A673 (cell line): Measurements from ENCODE around the gene PTGDS. TPM values are rescaled to one million over a fixed set of nuclear protein-coding genes. Genes with fewer than 3 reads are reported as not detected.

ENCODE experiments used
- BruUV-seq: library from RNA; stranded (reverse); fragments of 400-500 nt; replicated peaks from 2 replicates; lab custom pipeline; 2021; lab: Mats Ljungman, UMichigan
- CTCF ChIA-PET: fragments of 300-600 bp; sonication (Branson Sonifier 250); formaldehyde crosslinking; loops from one replicate; lab custom pipeline; 2022; ENCODE audit warnings: antibody characterized with exemption; lab: Charles Lee
- POLR2A ChIA-PET: fragments of 300-600 bp; sonication (Branson Sonifier 250); formaldehyde crosslinking; loops from one replicate; lab custom pipeline; 2022; ENCODE audit warnings: antibody characterized with exemption; ENCODE audit not compliant: low non-redundant PET; lab: Charles Lee
- DNase-seq: peaks from one replicate; pipeline ENCODE4 v3.0.0-alpha.2; 2015; ENCODE audit warnings: low spot score
- H3K27ac ChIP-seq: fragments of 200-600 bp; sonication (generic); 2 replicates; pipeline ENCODE4 v1.5.1; 2016; ENCODE audit warnings: mixed run types, low read depth, mild to moderate bottlenecking, mixed read lengths, antibody characterized with exemption, low read length; ENCODE audit not compliant: poor library complexity, severe bottlenecking
- H3K27me3 ChIP-seq: fragments of 200-600 bp; sonication (generic); replicated peaks from 2 replicates; pipeline ENCODE4 v1.6.1; 2017; ENCODE audit warnings: mixed run types, low read depth, mild to moderate bottlenecking, mixed read lengths, antibody characterized with exemption, low read length; ENCODE audit not compliant: insufficient read depth, poor library complexity
- H3K36me3 ChIP-seq: fragments of 200-600 bp; sonication (generic); 2 replicates; pipeline ENCODE4 v1.6.1; 2016; ENCODE audit warnings: mixed run types, mild to moderate bottlenecking, mixed read lengths, antibody characterized with exemption, low read length; ENCODE audit not compliant: insufficient read depth, poor library complexity, severe bottlenecking
- H3K4me1 ChIP-seq: fragments of 200-600 bp; sonication (generic); 2 replicates; pipeline ENCODE4 v1.6.1; 2017; ENCODE audit warnings: mixed run types, mild to moderate bottlenecking, mixed read lengths, antibody characterized with exemption, low read length; ENCODE audit not compliant: insufficient read depth, poor library complexity, severe bottlenecking
- H3K4me3 ChIP-seq: fragments of 200-600 bp; sonication (generic); 2 replicates; pipeline ENCODE4 v1.5.1; 2016; ENCODE audit warnings: low read depth, mixed run types, mild to moderate bottlenecking, mixed read lengths, low read length; ENCODE audit not compliant: poor library complexity, severe bottlenecking
- H3K9me3 ChIP-seq: fragments of 200-600 bp; sonication (generic); 2 replicates; pipeline ENCODE4 v1.6.1; 2016; ENCODE audit warnings: mixed run types, low read depth, mild to moderate bottlenecking, mixed read lengths, antibody characterized with exemption, low read length; ENCODE audit not compliant: poor library complexity, severe bottlenecking
- CTCF ChIP-seq: fragments of 300-800, 200-600 bp; sonication (generic); conservative IDR thresholded peaks from 2 replicates; pipeline ENCODE4 v1.5.1; 2017; ENCODE audit warnings: low read depth, mild to moderate bottlenecking, antibody characterized with exemption, low read length, moderate library complexity, mixed read lengths
- EZH2 ChIP-seq: fragments of 200-600 bp; sonication (generic); IDR thresholded peaks from 2 replicates; pipeline ENCODE4 v1.6.1; 2017; ENCODE audit warnings: borderline replicate concordance, low read depth, mild to moderate bottlenecking, mixed read lengths, antibody characterized with exemption, low read length; ENCODE audit not compliant: poor library complexity, severe bottlenecking
- intact Hi-C: fragments of 100-400 bp; cut with micrococcal nuclease; formaldehyde crosslinking; loops from one replicate; pipeline ENCODE4 v1.10.0; 2022; ENCODE audit not compliant: unreplicated experiment
- total RNA-seq: library from RNA; stranded (reverse); gene quantifications from 2 replicates; pipeline ENCODE4 v1.2.3, GENCODE V29; 2021

The PTGDS gene
- total RNA-seq, 1 experiment from 2014 or later: not detected

GRCh38 chr9:136957901-136958300, 19.4 kb upstream of the PTGDS start:
- Histone ChIP-seq H3K36me3 (no peaks in the 10 kb centered on the region), H3K9me3 (no peaks in the 10 kb centered on the region), H3K27ac (no peak overlapping the region), H3K4me3 (no peak overlapping the region), H3K4me1 (no peaks in the 10 kb centered on the region), H3K27me3 (no peaks in the 10 kb centered on the region)
- ChIA-PET CTCF (no interaction called here), POLR2A (no interaction called here)
- DNase-seq: no peak
- intact Hi-C loops: no loop called here
- BruUV-seq: no TSS peak
- TF ChIP-seq EZH2 (no peak), CTCF (no peak)

GRCh38 chr9:136958473-136958872, 18.8 kb upstream of the PTGDS start:
- Histone ChIP-seq H3K27ac (no peak overlapping the region), H3K27me3 (no peaks in the 10 kb centered on the region), H3K4me1 (no peaks in the 10 kb centered on the region), H3K9me3 (no peaks in the 10 kb centered on the region), H3K36me3 (no peaks in the 10 kb centered on the region), H3K4me3 (no peak overlapping the region)
- DNase-seq: no peak
- no TSS peak for BruUV-seq
- POLR2A ChIA-PET: no interaction called here
- intact Hi-C loops: no loop called here
- CTCF ChIA-PET: no interaction called here
- no peak for TF ChIP-seq EZH2
- no peak for TF ChIP-seq CTCF

- no peaks in the 10 kb centered on the region for H3K36me3 ChIP-seq
- no peaks in the 10 kb centered on the region for H3K4me1 ChIP-seq
- intact Hi-C loops: no loop called here
- H3K9me3 ChIP-seq: no peaks in the 10 kb centered on the region
- ChIA-PET CTCF (no interaction called here), POLR2A (no interaction called here)
- TF ChIP-seq EZH2 (no peak), CTCF (no peak)
- no peak overlapping the region for H3K27ac ChIP-seq
- no TSS peak for BruUV-seq
- no peaks in the 10 kb centered on the region for H3K27me3 ChIP-seq
- no peak for DNase-seq
- H3K4me3 ChIP-seq: no peak overlapping the region
These were observed 18.1 kb upstream of the PTGDS start for GRCh38 chr9:136958898-136959850.
